GM12878 (cell line): ENCODE results near the gene RAB3GAP1.

Source experiments
- ASH2L ChIP-seq: fragments of 300-600, 200-600 bp; sonication (generic); IDR thresholded peaks from 2 replicates; pipeline ENCODE4 v1.6.1; 2017; ENCODE audit warnings: low read depth, mild to moderate bottlenecking, borderline replicate concordance
- CTCF ChIP-seq, 3 experiments: IDR thresholded peaks in 2 of 3; conservative IDR thresholded peaks in 1 of 3; 2 replicates each; pipeline ENCODE4 v1.5.1; 2011; ENCODE audit warnings: low read depth in 3 of 3, low read length in 3 of 3, mild to moderate bottlenecking in 3 of 3, control low read depth in 2 of 3, moderate library complexity in 2 of 3, inconsistent platforms in 1 of 3, mixed read lengths in 1 of 3; ENCODE audit not compliant: control insufficient read depth in 2 of 3, insufficient read depth in 1 of 3; ENCODE audit errors: extremely low read depth in 1 of 3

GRCh38 chr2:135130751-135131150, 78.7 kb downstream of the RAB3GAP1 start:
- TF ChIP-seq ASH2L (no peak), CTCF (IDR thresholded peaks at IDR 0.05 in 2 of 3, conservative IDR thresholded peaks at IDR 0.05 in 1 of 3; ENCODE audit: control insufficient read depth in 2 of 3, extremely low read depth in 1 of 3, insufficient read depth in 1 of 3, low read depth in 3 of 3, low read length in 3 of 3) (no peak)
